Osteoblast (primary cell): ENCODE data around the gene MLH1. TPM values are rescaled to one million over a fixed set of nuclear protein-coding genes. Genes with fewer than 3 reads are reported as not detected.
"Not testable (repeated sequence)": the region's sequence is repeated elsewhere in the genome, so short reads cannot be mapped to it uniquely, and the experiment has no call there.

Experiments
- DNase-seq: peaks from one replicate; pipeline ENCODE4 v3.0.0; 2011; ENCODE audit warnings: low spot score, mixed read lengths; ENCODE audit not compliant: insufficient read length; ENCODE audit errors: missing footprints
- H2AFZ ChIP-seq: 2 replicates; pipeline ENCODE4 v1.6.0; 2011; ENCODE audit warnings: mild to moderate bottlenecking, low read length
- H3K27ac ChIP-seq: 2 replicates; pipeline ENCODE4 v1.5.1; 2011; ENCODE audit warnings: mild to moderate bottlenecking, low read depth, low read length, moderate library complexity
- H3K27me3 ChIP-seq: 2 replicates; pipeline ENCODE4 v1.6.0; 2012; ENCODE audit warnings: mild to moderate bottlenecking, control low read depth, inconsistent platforms, low read length, moderate library complexity; ENCODE audit not compliant: insufficient read depth
- H3K36me3 ChIP-seq: 2 replicates; pipeline ENCODE4 v1.5.1; 2011; ENCODE audit warnings: mild to moderate bottlenecking, low read length, control low read depth, moderate library complexity; ENCODE audit not compliant: insufficient read depth
- H3K4me1 ChIP-seq: 2 replicates; pipeline ENCODE4 v1.5.1; 2011; ENCODE audit warnings: mild to moderate bottlenecking, low read length, control low read depth, moderate library complexity; ENCODE audit not compliant: insufficient read depth
- H3K4me2 ChIP-seq: 2 replicates; pipeline ENCODE4 v1.6.0; 2011; ENCODE audit warnings: mild to moderate bottlenecking, low read length; ENCODE audit not compliant: insufficient read depth
- H3K4me3 ChIP-seq: fragments of 200-600 bp; sonication (generic); 3 replicates; pipeline ENCODE4 v1.5.1; 2012; ENCODE audit warnings: mild to moderate bottlenecking, low read length, inconsistent platforms; ENCODE audit not compliant: insufficient read depth
- H3K79me2 ChIP-seq: 2 replicates; pipeline ENCODE4 v1.6.0; 2012; ENCODE audit warnings: mild to moderate bottlenecking, low read length, control low read depth, inconsistent platforms; ENCODE audit not compliant: insufficient read depth
- H3K9me3 ChIP-seq: 2 replicates; pipeline ENCODE4 v1.5.1; 2011; ENCODE audit warnings: low read depth, low read length, control low read depth
- H4K20me1 ChIP-seq: 2 replicates; pipeline ENCODE4 v1.6.0; 2012; ENCODE audit warnings: mild to moderate bottlenecking, low read length, control low read depth; ENCODE audit not compliant: insufficient read depth
- CTCF ChIP-seq: IDR thresholded peaks from 2 replicates; pipeline ENCODE4 v1.5.1; 2011; ENCODE audit warnings: mild to moderate bottlenecking, low read depth, low read length, moderate library complexity; ENCODE audit errors: extremely low read depth
- total RNA-seq: library from RNA; depleted of rRNA; stranded (reverse); fragments of >200 nt; gene quantifications from 2 replicates; pipeline ENCODE4 v1.2.3, GENCODE V29; 2012

MLH1 gene
- total RNA-seq, 1 donor, result 53.6 TPM

- H3K4me3 ChIP-seq, result peak within 1 kb of the TSS; percentile 81
- no peak for TF ChIP-seq CTCF
- H3K36me3 ChIP-seq, result no peaks in the 10 kb centered on the region
- no peaks in the 10 kb centered on the region for H3K27me3 ChIP-seq
- H3K79me2 ChIP-seq, result peaks cover 23% of the 10 kb centered on the region
- peak within 1 kb of the TSS; percentile 91 for H2AFZ ChIP-seq
- peaks cover 16% of the 10 kb centered on the region for H3K4me1 ChIP-seq
- peak within 1 kb of the TSS; percentile 77 for H3K4me2 ChIP-seq
- peak within 1 kb of the TSS; percentile 41 for H3K27ac ChIP-seq
- peaks cover 3% of the 10 kb centered on the region for H4K20me1 ChIP-seq
- peak; percentile 89 for DNase-seq
- H3K9me3 ChIP-seq, result no peaks in the 10 kb centered on the region
Measured at GRCh38 chr3:36944641-36945270, 48.6 kb upstream of the MLH1 start, which contains the start of gene TRANK1. TSS of gene TRANK1 (minus strand) at chr3:36945054. CDS start at chr3:36944809, 245 bp downstream.

- Histone ChIP-seq H3K79me2 (peaks cover 22% of the 10 kb centered on the region), H2AFZ (peak overlapping the region; percentile 91), H4K20me1 (peaks cover 3% of the 10 kb centered on the region), H3K4me2 (peak overlapping the region; percentile 77), H3K4me1 (peaks cover 16% of the 10 kb centered on the region), H3K9me3 (no peaks in the 10 kb centered on the region), H3K27me3 (no peaks in the 10 kb centered on the region), H3K27ac (no peak overlapping the region), H3K4me3 (peak overlapping the region; percentile 81), H3K36me3 (no peaks in the 10 kb centered on the region)
- no peak for DNase-seq
- no peak for TF ChIP-seq CTCF
Measured at GRCh38 chr3:36945333-36945980, 47.9 kb upstream of the MLH1 start.

- H3K79me2 ChIP-seq, H3K4me1 ChIP-seq, H3K27me3 ChIP-seq, H3K4me3 ChIP-seq, DNase-seq, H3K9me3 ChIP-seq, H2AFZ ChIP-seq, H3K27ac ChIP-seq, H3K36me3 ChIP-seq, H3K4me2 ChIP-seq, H4K20me1 ChIP-seq: not testable (repeated sequence)
Measured at GRCh38 chr3:36947814-36948213, 45.5 kb upstream of the MLH1 start.

GRCh38 chr3:36954452-36955134, 38.7 kb upstream of the MLH1 start:
- no peaks in the 10 kb centered on the region for H3K79me2 ChIP-seq
- H3K4me3 ChIP-seq, result no peak overlapping the region
- H3K27ac ChIP-seq, result no peak overlapping the region
- no peaks in the 10 kb centered on the region for H4K20me1 ChIP-seq
- H3K36me3 ChIP-seq, result no peaks in the 10 kb centered on the region
- H3K4me1 ChIP-seq, result peaks cover 14% of the 10 kb centered on the region
- no peaks in the 10 kb centered on the region for H3K27me3 ChIP-seq
- H3K4me2 ChIP-seq, result no peak overlapping the region
- TF ChIP-seq CTCF, result no peak
- no peak overlapping the region for H2AFZ ChIP-seq
- no peak for DNase-seq
- H3K9me3 ChIP-seq, result no peaks in the 10 kb centered on the region
